Upper lobe of left lung (tissue), 6 donors: ENCODE measurements around the gene HS3ST5. TPM values are rescaled to one million over a fixed set of nuclear protein-coding genes. Genes with fewer than 3 reads are reported as not detected.

Source experiments
- ATAC-seq, 2 donors: fragments of 200-7000 bp; cut with Tn5 transposase; one replicate each; pipeline ENCODE4 v1.9.1; 2022; ENCODE audit warnings: mild to moderate bottlenecking in 2 of 2, moderate library complexity in 2 of 2; ENCODE audit not compliant: low FRiP score in 2 of 2
- DNase-seq, 2 donors: peaks; one replicate each; pipeline ENCODE4 v3.0.0-alpha.2; 2019 to 2020
- H3K27ac ChIP-seq, 4 donors: fragments of 200-600 bp; sonication (generic); one replicate each; pipeline ENCODE4 v1.5.1; 2016 to 2019
- H3K27me3 ChIP-seq, 4 donors: fragments of 200-600 bp; sonication (generic); one replicate each; pipeline ENCODE4 v1.5.1; 2017 to 2019
- H3K36me3 ChIP-seq, 4 donors: fragments of 200-600 bp; sonication (generic); one replicate each; pipeline ENCODE4 v1.5.1; 2016 to 2019
- H3K4me1 ChIP-seq, 4 donors: fragments of 200-600 bp; sonication (generic); one replicate each; pipeline ENCODE4 v1.5.1; 2018 to 2019
- H3K4me3 ChIP-seq, 4 donors: fragments of 200-600 bp; sonication (generic); one replicate each; pipeline ENCODE4 v1.5.1; 2017 to 2019; ENCODE audit warnings: mild to moderate bottlenecking in 2 of 4, moderate library complexity in 1 of 4
- H3K9me3 ChIP-seq, 4 donors: fragments of 200-600 bp; sonication (generic); one replicate each; pipeline ENCODE4 v1.5.1; 2018 to 2019
- CTCF ChIP-seq, 6 experiments: fragments of 450-650 bp in 4 of 6; fragments of 200-600 bp in 2 of 6; sonication (generic) in 2 of 6; IDR thresholded peaks; one replicate each; pipeline ENCODE4 v1.5.1; 2016 to 2019; ENCODE audit warnings: antibody characterized with exemption in 6 of 6
- EP300 ChIP-seq, 4 donors: sonication (generic); formaldehyde crosslinking; IDR thresholded peaks; one replicate each; pipeline ENCODE4 v1.5.1; 2017; ENCODE audit warnings: antibody characterized with exemption in 4 of 4, control low read depth in 2 of 4
- POLR2A ChIP-seq, 4 donors: fragments of 450-650 bp; IDR thresholded peaks; one replicate each; pipeline ENCODE4 v1.5.1; 2016 to 2017; ENCODE audit warnings: antibody characterized with exemption in 4 of 4, mild to moderate bottlenecking in 2 of 4
- POLR2AphosphoS5 ChIP-seq, 2 donors: sonication (generic); formaldehyde crosslinking; IDR thresholded peaks; one replicate each; pipeline ENCODE4 v1.5.1; 2017; ENCODE audit warnings: antibody characterized with exemption in 2 of 2
- WGBS, 2 donors: methylation state at CpG; one replicate each; pipeline ENCODE4 v1.1.5; 2017 to 2018; 5-methylcytosine and 5-hydroxymethylcytosine counted together
- total RNA-seq, 6 donors: library from RNA; depleted of rRNA in 4 of 6; stranded (reverse); fragments of >200 nt in 4 of 6; gene quantifications; one replicate each; pipeline versions ENCODE4 v1.1.0 to v1.2.1, GENCODE V29; 2016 to 2021
- donor health status: DM: no; HTN: no; CAD: no; lungs with moderate emphysema.
- donor health status: DM: no; HTN: yes; CAD: no; lungs with severe emphysema.

HS3ST5 gene
- total RNA-seq, 6 donors from 2014 or later, result 0.17 to 0.52 (median 0.30) TPM; not detected in 1

- H3K9me3 ChIP-seq, result no peaks in the 10 kb centered on the region
- TF ChIP-seq EP300 (IDR thresholded peaks at IDR 0.05), result no peak
- TF ChIP-seq POLR2AphosphoS5 (IDR thresholded peaks at IDR 0.05), result no peak
- TF ChIP-seq POLR2A (IDR thresholded peaks at IDR 0.05), result no peak
- TF ChIP-seq CTCF (IDR thresholded peaks at IDR 0.05), result no peak
- no peak for ATAC-seq
- no peaks in the 10 kb centered on the region for H3K36me3 ChIP-seq
- no peak overlapping the region for H3K4me3 ChIP-seq
- no peaks in the 10 kb centered on the region for H3K4me1 ChIP-seq
- DNase-seq, result no peak
- 79 to 94% methylated on average over 3 of the region's 3 CpGs for WGBS, 2 donors
- H3K27me3 ChIP-seq, result no peaks in the 10 kb centered on the region
- H3K27ac ChIP-seq, result no peak overlapping the region
Measured at GRCh38 chr6:114288701-114289495, 53.9 kb downstream of the HS3ST5 start.

- no peaks in the 10 kb centered on the region for H3K9me3 ChIP-seq
- ATAC-seq, result no peak
- no peaks in the 10 kb centered on the region for H3K36me3 ChIP-seq
- no peak overlapping the region for H3K4me3 ChIP-seq
- H3K27me3 ChIP-seq, result no peaks in the 10 kb centered on the region
- no peak for DNase-seq
- WGBS, 2 donors, result 44 to 78% methylated on average over 2 of the region's 2 CpGs
- TF ChIP-seq POLR2AphosphoS5 (IDR thresholded peaks at IDR 0.05) (no peak), EP300 (IDR thresholded peaks at IDR 0.05) (no peak), POLR2A (IDR thresholded peaks at IDR 0.05) (no peak), CTCF (IDR thresholded peaks at IDR 0.05) (no peak)
- no peak overlapping the region for H3K27ac ChIP-seq
- H3K4me1 ChIP-seq, result no peaks in the 10 kb centered on the region
Measured at GRCh38 chr6:114287461-114287860, 55.4 kb downstream of the HS3ST5 start.

GRCh38 chr6:114286211-114286610 lies 56.6 kb downstream of the HS3ST5 start:
- Histone ChIP-seq H3K4me1 (no peaks in the 10 kb centered on the region), H3K27me3 (no peaks in the 10 kb centered on the region), H3K36me3 (no peaks in the 10 kb centered on the region), H3K27ac (no peak overlapping the region), H3K9me3 (no peaks in the 10 kb centered on the region), H3K4me3 (no peak overlapping the region)
- 72 to 78% methylated on average over 2 of the region's 2 CpGs for WGBS, 2 donors
- no peak for DNase-seq
- ATAC-seq, result no peak
- TF ChIP-seq EP300 (IDR thresholded peaks at IDR 0.05) (no peak), CTCF (IDR thresholded peaks at IDR 0.05) (no peak), POLR2AphosphoS5 (IDR thresholded peaks at IDR 0.05) (no peak), POLR2A (IDR thresholded peaks at IDR 0.05) (no peak)

GRCh38 chr6:114284281-114284680 lies 58.5 kb downstream of the HS3ST5 start:
- Histone ChIP-seq H3K9me3 (no peaks in the 10 kb centered on the region), H3K36me3 (no peaks in the 10 kb centered on the region), H3K27ac (no peak overlapping the region), H3K4me3 (no peak overlapping the region), H3K4me1 (no peaks in the 10 kb centered on the region), H3K27me3 (no peaks in the 10 kb centered on the region)
- DNase-seq, result no peak
- peak in 1 of 2 donors; percentile 61 for ATAC-seq
- WGBS, 2 donors, result 91 to 95% methylated on average over 2 of the region's 2 CpGs
- TF ChIP-seq EP300 (IDR thresholded peaks at IDR 0.05) (no peak), POLR2AphosphoS5 (IDR thresholded peaks at IDR 0.05) (no peak), POLR2A (IDR thresholded peaks at IDR 0.05) (no peak), CTCF (IDR thresholded peaks at IDR 0.05) (no peak)

GRCh38 chr6:114282292-114282691 lies 60.5 kb downstream of the HS3ST5 start:
- ATAC-seq (no peak), DNase-seq (no peak)
- WGBS, 2 donors, result 32 to 40% methylated on average over 6 of the region's 6 CpGs
- no peaks in the 10 kb centered on the region for H3K4me1 ChIP-seq
- no peaks in the 10 kb centered on the region for H3K9me3 ChIP-seq
- TF ChIP-seq CTCF (IDR thresholded peaks at IDR 0.05) (no peak), EP300 (IDR thresholded peaks at IDR 0.05) (no peak), POLR2A (IDR thresholded peaks at IDR 0.05) (no peak), POLR2AphosphoS5 (IDR thresholded peaks at IDR 0.05) (no peak)
- H3K4me3 ChIP-seq, result no peak overlapping the region
- no peaks in the 10 kb centered on the region for H3K36me3 ChIP-seq
- H3K27me3 ChIP-seq, result no peaks in the 10 kb centered on the region
- H3K27ac ChIP-seq, result no peak overlapping the region
